ENCODE data around the gene ZFYVE21. TPM values are rescaled to one million over a fixed set of nuclear protein-coding genes. Genes with fewer than 3 reads are reported as not detected.

ZFYVE21 gene
- total RNA-seq, 4 donors from 2014 or later = 78.7 to 175 (median 139) TPM

DNA sequence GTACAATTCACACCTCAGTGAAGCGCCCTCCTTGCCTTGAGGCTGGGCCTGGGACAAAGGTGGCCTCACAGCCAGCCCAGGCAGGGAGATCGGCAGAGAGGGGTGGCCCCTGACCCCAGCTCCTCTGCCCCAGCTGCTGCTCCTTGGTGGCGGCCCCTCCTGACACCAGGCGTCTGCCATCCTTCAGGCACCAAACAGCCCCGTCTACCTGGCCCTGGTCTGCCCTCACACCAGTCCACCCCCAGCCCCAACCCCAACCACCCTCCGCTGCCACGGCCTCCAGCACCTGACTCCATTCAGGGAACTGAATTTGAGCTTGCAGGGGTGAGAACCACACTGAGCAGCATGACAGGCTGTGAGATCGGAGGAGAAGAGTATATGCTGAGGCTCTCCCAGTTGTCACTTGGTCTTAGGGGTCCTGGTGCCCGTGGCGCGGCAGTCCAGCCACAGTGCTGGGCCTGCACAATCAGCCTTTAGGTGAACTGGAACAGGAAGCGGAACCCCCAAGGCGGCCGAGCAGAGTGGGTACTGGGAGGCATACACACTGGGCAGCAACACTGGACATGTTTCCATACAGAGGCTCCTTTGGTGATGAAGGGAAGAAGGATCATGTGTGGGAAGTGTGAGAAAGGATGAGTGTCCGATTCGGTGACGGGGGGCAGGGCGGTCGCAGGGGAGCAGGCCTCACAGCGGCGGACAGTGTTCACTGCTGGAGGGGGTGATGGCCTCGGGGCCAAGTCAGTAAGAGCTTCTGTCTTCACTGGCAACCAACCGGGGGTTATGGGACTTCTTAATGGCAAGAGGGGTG lies 18.7 kb downstream of the ZFYVE21 start:
- TF ChIP-seq, protein P1, sequence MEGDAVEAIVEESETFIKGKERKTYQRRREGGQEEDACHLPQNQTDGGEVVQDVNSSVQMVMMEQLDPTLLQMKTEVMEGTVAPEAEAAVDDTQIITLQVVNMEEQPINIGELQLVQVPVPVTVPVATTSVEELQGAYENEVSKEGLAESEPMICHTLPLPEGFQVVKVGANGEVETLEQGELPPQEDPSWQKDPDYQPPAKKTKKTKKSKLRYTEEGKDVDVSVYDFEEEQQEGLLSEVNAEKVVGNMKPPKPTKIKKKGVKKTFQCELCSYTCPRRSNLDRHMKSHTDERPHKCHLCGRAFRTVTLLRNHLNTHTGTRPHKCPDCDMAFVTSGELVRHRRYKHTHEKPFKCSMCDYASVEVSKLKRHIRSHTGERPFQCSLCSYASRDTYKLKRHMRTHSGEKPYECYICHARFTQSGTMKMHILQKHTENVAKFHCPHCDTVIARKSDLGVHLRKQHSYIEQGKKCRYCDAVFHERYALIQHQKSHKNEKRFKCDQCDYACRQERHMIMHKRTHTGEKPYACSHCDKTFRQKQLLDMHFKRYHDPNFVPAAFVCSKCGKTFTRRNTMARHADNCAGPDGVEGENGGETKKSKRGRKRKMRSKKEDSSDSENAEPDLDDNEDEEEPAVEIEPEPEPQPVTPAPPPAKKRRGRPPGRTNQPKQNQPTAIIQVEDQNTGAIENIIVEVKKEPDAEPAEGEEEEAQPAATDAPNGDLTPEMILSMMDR (IDR thresholded peaks at IDR 0.05; ENCODE audit: low read depth) = no peak

DNA sequence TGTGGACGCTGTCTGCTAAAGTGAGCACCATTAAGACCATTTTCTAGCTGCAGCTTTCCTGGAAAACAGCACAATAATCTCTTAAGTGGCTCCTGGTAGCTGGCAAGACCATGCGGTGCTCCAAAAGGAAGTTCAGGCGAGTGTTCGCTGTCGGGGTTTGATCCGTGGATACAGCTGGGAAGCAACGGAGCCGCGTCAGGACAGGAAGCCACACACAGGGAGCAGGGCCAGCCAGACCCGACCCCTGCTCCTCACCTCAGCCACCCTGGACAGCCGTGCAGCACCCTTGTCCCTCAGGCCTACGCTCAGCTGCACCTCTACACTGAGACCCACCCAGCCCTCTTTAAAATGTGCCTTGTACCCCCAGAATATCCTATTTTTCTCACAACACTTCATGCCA lies 19.4 kb downstream of the ZFYVE21 start:
- TF ChIP-seq, protein P1 (IDR thresholded peaks at IDR 0.05; ENCODE audit: low read depth) = no peak

DNA sequence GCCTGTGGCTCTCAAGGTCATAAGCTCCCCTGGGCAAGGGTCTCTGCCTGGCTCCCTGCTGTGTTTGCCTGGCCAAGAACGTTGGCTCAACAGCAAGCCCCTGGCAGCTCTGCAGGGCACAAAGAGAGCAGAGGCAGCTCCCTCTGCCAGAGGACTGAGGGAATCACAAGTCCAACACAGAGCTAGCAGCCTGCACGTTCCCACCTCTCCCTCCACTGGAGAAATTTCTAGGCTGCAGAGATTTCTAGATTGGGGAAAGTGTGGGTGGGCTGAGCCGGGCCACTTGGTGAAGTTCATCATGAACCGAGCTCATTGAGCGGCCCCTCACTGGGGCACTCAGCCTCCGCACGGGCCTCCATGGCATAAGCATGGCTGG lies 19.8 kb downstream of the ZFYVE21 start:
- TF ChIP-seq, protein P1 (IDR thresholded peaks at IDR 0.05; ENCODE audit: low read depth) = no peak

DNA sequence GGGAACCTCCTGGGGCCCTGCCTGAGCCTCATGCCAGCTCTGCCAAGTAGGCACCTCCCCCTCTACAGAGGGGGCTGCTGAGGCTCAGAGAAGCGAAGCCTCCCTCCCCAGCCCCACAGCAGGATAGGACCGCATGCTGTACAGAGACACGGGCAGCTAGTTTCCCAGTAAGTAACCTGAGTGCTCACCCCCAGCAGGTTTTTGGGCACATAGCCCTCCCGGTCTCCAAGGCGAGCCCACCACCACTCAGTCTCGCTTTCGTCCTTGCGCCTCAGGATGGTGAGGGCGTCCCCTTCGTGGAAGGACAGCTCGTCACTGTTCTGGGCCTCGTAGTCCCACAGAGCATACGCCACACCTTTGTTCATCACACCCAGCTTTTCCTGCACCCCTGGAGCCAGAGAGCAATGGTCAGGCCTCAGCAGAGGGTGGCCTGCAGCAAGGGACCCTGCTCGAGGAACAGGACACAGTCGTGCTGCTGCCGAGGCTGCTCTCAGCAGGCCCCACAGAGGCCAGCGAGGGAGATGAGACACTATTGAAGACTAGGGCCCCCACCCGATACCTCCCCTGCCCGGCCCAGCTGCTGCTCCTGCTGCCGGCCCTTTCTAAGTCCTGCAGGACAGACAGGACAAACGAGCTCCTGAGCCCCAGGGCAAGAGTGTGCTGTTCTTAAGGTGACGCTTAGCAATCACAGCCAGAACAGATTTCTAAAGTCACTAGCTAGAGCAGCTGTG lies 20.4 kb downstream of the ZFYVE21 start:
- TF ChIP-seq, protein P1 (IDR thresholded peaks at IDR 0.05; ENCODE audit: low read depth) = no peak

DNA sequence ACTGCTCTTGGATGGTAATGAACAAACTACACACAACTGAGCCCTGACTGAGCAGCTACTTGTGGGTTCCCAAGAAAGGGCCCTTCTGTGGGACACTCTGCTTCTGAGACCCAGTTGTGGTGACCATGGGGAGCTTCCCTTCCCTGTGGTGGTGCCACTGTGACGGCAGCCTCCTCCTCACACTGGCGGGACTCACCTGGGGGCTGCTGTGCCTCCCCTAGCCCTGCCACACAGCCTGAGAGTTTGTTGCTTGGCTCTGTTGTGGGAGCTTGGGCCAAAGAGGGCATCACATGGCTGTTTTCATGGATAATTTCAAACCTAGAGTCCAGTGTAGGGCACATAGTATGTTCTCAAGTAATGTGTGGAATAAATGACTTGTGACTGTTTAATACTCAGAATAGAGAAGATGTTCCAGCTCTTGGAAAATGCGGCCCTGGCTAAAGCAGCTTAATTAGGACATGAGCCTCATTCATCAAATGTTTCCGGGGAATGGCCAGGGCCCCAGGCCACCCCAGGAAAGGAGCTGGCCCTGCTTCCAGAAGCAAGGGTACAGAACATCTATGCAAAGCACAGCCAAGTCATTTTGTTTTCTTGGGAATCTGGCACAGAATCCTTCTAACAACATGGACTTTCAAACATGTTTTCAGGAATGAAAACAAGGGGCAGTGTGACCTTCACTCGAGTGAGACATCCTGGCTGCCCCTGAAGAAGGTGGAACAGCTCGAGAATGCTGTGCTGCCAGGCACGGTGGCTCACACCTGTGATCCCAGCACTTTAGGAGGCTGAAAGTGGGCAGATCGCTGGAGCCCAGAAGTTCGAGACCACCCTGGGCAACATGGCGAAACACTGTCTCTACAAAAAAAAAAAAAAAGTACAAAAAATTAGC lies 21.2 kb downstream of the ZFYVE21 start:
- TF ChIP-seq, protein P1 (IDR thresholded peaks at IDR 0.05; ENCODE audit: low read depth) = no peak

DNA sequence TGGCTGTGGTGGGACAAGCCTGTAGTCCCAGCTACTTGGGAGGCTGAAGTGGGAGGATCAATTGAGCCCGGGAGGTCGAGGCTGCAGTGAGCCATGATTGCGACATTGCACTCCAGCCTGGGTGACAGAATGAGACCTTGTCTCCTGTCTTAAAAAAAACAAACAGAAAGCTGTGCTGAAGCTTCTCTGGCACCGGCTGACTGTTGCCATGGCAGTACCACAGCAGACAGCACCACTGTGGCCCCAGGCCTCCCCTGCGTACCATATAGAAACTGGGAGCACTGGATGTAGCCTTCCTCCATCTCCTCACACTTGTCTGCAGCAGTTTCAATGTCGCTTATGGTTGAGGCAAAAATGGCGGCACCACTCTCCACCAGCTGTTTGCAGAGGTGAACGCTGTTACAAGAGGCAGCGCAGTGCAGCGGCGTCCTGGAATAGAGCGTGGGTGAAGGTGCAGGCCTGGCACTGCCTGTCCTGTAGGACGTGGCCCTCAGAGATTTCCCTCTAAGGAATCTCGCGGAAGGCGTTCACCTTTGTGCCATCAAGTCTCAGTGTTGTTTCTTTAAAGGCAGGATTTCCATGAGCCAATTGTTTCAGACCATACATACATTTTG lies 21.9 kb downstream of the ZFYVE21 start:
- TF ChIP-seq, protein P1 (IDR thresholded peaks at IDR 0.05; ENCODE audit: low read depth) = no peak

Data from subcutaneous adipose tissue (tissue), 4 donors.